Common myeloid progenitor, CD34-positive (primary cell): ENCODE measurements around the gene F7.
A peak's percentile ranks its signal among the peaks of the same experiment; 100 is the strongest.

Experiments
- CTCF ChIA-PET: fragments of 350-600 bp; sonication (Branson Sonifier 250); formaldehyde crosslinking; loops from one replicate; lab custom pipeline; 2021; ENCODE audit warnings: antibody characterized with exemption; lab: Charles Lee
- POLR2A ChIA-PET: fragments of 350-600 bp; sonication (Branson Sonifier 250); formaldehyde crosslinking; loops from one replicate; lab custom pipeline; 2021; ENCODE audit warnings: antibody characterized with exemption; lab: Charles Lee
- DNase-seq, 3 donors: peaks; one replicate each; pipeline versions ENCODE4 v3.0.0 to v3.0.0-alpha.2; 2013
- H3K27ac ChIP-seq, 2 experiments: 1 replicate in 1 of 2; 2 replicates in 1 of 2; pipeline ENCODE4 v1.7.0; 2013; ENCODE audit warnings: inconsistent platforms in 2 of 2, low read length in 2 of 2, mild to moderate bottlenecking in 2 of 2, low read depth in 1 of 2, moderate library complexity in 1 of 2; ENCODE audit not compliant: severe bottlenecking in 2 of 2, insufficient read depth in 1 of 2, poor library complexity in 1 of 2
- H3K27me3 ChIP-seq, 5 experiments: replicated peaks in 2 of 5; 1 replicate in 3 of 5; 2 replicates in 2 of 5; pipeline versions ENCODE4 v1.6.1 to v1.7.0; 2013; ENCODE audit warnings: low read length in 4 of 5, mild to moderate bottlenecking in 2 of 5, moderate library complexity in 2 of 5, inconsistent platforms in 1 of 5; ENCODE audit not compliant: insufficient read depth in 5 of 5, control insufficient read depth in 4 of 5
- H3K36me3 ChIP-seq, 4 experiments: 1 replicate in 2 of 4; 2 replicates in 2 of 4; pipeline versions ENCODE4 v1.6.1 to v1.7.0; 2013; ENCODE audit warnings: low read length in 3 of 4, control low read depth in 1 of 4, mild to moderate bottlenecking in 1 of 4; ENCODE audit not compliant: control insufficient read depth in 4 of 4, insufficient read depth in 4 of 4
- H3K4me1 ChIP-seq, 4 experiments: 1 replicate in 3 of 4; 2 replicates in 1 of 4; pipeline versions ENCODE4 v1.6.1 to v1.7.1; 2013; ENCODE audit warnings: low read length in 3 of 4, mild to moderate bottlenecking in 3 of 4, control low read depth in 1 of 4, inconsistent platforms in 1 of 4, moderate library complexity in 1 of 4; ENCODE audit not compliant: control insufficient read depth in 4 of 4, insufficient read depth in 4 of 4; ENCODE audit errors: control extremely low read depth in 1 of 4
- H3K4me3 ChIP-seq, 7 experiments: 1 replicate in 4 of 7; 2 replicates in 3 of 7; pipeline versions ENCODE4 v1.5.1 to v1.7.0; 2013; ENCODE audit warnings: mild to moderate bottlenecking in 7 of 7, low read length in 6 of 7, moderate library complexity in 6 of 7, inconsistent platforms in 2 of 7, low read depth in 2 of 7, control low read depth in 1 of 7; ENCODE audit not compliant: insufficient read depth in 4 of 7, control insufficient read depth in 1 of 7; ENCODE audit errors: extremely low read depth in 1 of 7
- H3K9me3 ChIP-seq, 5 experiments: 1 replicate in 4 of 5; 2 replicates in 1 of 5; pipeline versions ENCODE4 v1.6.1 to v1.7.1; 2013; ENCODE audit warnings: low read length in 4 of 5, mild to moderate bottlenecking in 2 of 5, inconsistent platforms in 1 of 5, low read depth in 1 of 5, moderate library complexity in 1 of 5; ENCODE audit not compliant: control insufficient read depth in 4 of 5, insufficient read depth in 2 of 5; ENCODE audit errors: control extremely low read depth in 1 of 5
- WGBS: methylation state at CpG from one replicate; pipeline ENCODE4 v1.1.5; 2013; ENCODE audit not compliant: insufficient coverage; 5-methylcytosine and 5-hydroxymethylcytosine counted together

F7 gene

GRCh38 chr13:113149711-113150549, 44.3 kb downstream of the F7 start:
- ChIA-PET CTCF (interaction anchor here (1.0 kb wide), 1 partner anchor 181 kb away, joined by 3 read pairs; the partner anchor contains the start of gene MCF2L), POLR2A (no interaction called here)
- Histone ChIP-seq H3K4me1 (peaks cover 3 to 28% (median 26%) of the 10 kb centered on the region in 4 experiments), H3K36me3 (no peaks in the 10 kb centered on the region), H3K4me3 (no peak overlapping the region), H3K9me3 (no peaks in the 10 kb centered on the region), H3K27ac (no peak overlapping the region), H3K27me3 (peaks cover 0 to 27% (median 0%) of the 10 kb centered on the region in 5 experiments)
- no peak for DNase-seq
- WGBS: 97% methylated on average over 25 of the region's 26 CpGs

- POLR2A ChIA-PET: no interaction called here
These were observed 45.2 kb downstream of the F7 start for GRCh38 chr13:113150550-113151365.

GRCh38 chr13:113151745-113152690, 46.4 kb downstream of the F7 start:
- Histone ChIP-seq H3K36me3 (no peaks in the 10 kb centered on the region), H3K4me1 (peaks cover 3 to 32% (median 29%) of the 10 kb centered on the region in 4 experiments), H3K27me3 (peaks cover 0 to 27% (median 0%) of the 10 kb centered on the region in 5 experiments), H3K27ac (no peak overlapping the region), H3K9me3 (peaks cover 0 to 4% (median 2%) of the 10 kb centered on the region in 5 experiments), H3K4me3 (peak overlapping the region in 3 of 7 experiments; percentile 19 to 64 (median 25))
- ChIA-PET POLR2A (no interaction called here), CTCF (no interaction called here)
- 50% methylated on average over 25 of the region's 28 CpGs for WGBS
- DNase-seq: peak; percentile 59 to 90 (median 89)

More at GRCh38 chr13:113150550-113151365, 45.2 kb downstream of the F7 start:
- CTCF ChIA-PET: no interaction called here
- no peak overlapping the region for H3K4me3 ChIP-seq
- peaks cover 3 to 32% (median 29%) of the 10 kb centered on the region in 4 experiments for H3K4me1 ChIP-seq
- no peak for DNase-seq
- 97% methylated on average over 26 of the region's 31 CpGs for WGBS
- H3K9me3 ChIP-seq: no peaks in the 10 kb centered on the region
- H3K27me3 ChIP-seq: peaks cover 0 to 27% (median 0%) of the 10 kb centered on the region in 5 experiments
- H3K27ac ChIP-seq: no peak overlapping the region
- H3K36me3 ChIP-seq: no peaks in the 10 kb centered on the region

GRCh38 chr13:113152691-113152983, 47.0 kb downstream of the F7 start:
- no peak for DNase-seq
- H3K9me3 ChIP-seq: peaks cover 0 to 4% (median 2%) of the 10 kb centered on the region in 5 experiments
- 60% methylated on average over 2 of the region's 2 CpGs for WGBS
- peaks cover 3 to 32% (median 29%) of the 10 kb centered on the region in 4 experiments for H3K4me1 ChIP-seq
- H3K4me3 ChIP-seq: peak overlapping the region in 5 of 7 experiments; percentile 46 to 75 (median 64)
- ChIA-PET POLR2A (no interaction called here), CTCF (no interaction called here)
- peaks cover 0 to 27% (median 0%) of the 10 kb centered on the region in 5 experiments for H3K27me3 ChIP-seq
- no peaks in the 10 kb centered on the region for H3K36me3 ChIP-seq
- no peak overlapping the region for H3K27ac ChIP-seq

GRCh38 chr13:113152984-113153809, 47.6 kb downstream of the F7 start:
- ChIA-PET CTCF (no interaction called here), POLR2A (no interaction called here)
- Histone ChIP-seq H3K36me3 (no peaks in the 10 kb centered on the region), H3K9me3 (peaks cover 0 to 4% (median 2%) of the 10 kb centered on the region in 5 experiments), H3K27me3 (peaks cover 0 to 27% (median 0%) of the 10 kb centered on the region in 5 experiments), H3K27ac (no peak overlapping the region), H3K4me3 (peak overlapping the region; percentile 27 to 75 (median 64)), H3K4me1 (peaks cover 3 to 32% (median 29%) of the 10 kb centered on the region in 4 experiments)
- peak in 1 of 3 donors; percentile 23 for DNase-seq
- 11% methylated on average over 58 of the region's 60 CpGs for WGBS
